ENCODE data around the gene PEX11G. TPM values are rescaled to one million over a fixed set of nuclear protein-coding genes. Genes with fewer than 3 reads are reported as not detected.

PEX11G gene
- total RNA-seq, 1 donor = 2.9 TPM

GRCh38 chr19:7492558-7492957 is 3.7 kb upstream of the PEX11G start:
- Histone ChIP-seq H3K4me2 (ENCODE audit: insufficient read depth, low read length) (no peak overlapping the region), H3K4me3 (ENCODE audit: insufficient read depth, low read length) (no peak overlapping the region), H3K27me3 (ENCODE audit: insufficient read depth, low read length) (no peaks in the 10 kb centered on the region), H3K79me2 (ENCODE audit: insufficient read depth, low read length) (no peaks in the 10 kb centered on the region), H3K36me3 (ENCODE audit: insufficient read depth, low read length) (no peaks in the 10 kb centered on the region), H3K9me3 (ENCODE audit: low read depth, low read length) (no peaks in the 10 kb centered on the region), H4K20me1 (ENCODE audit: insufficient read depth, low read length) (no peaks in the 10 kb centered on the region), H3K4me1 (ENCODE audit: insufficient read depth, low read length) (peaks cover 10% of the 10 kb centered on the region), H2AFZ (ENCODE audit: low read length) (no peak overlapping the region), H3K27ac (ENCODE audit: low read depth, low read length) (no peak overlapping the region)
- no peak for TF ChIP-seq CTCF (IDR thresholded peaks at IDR 0.05; ENCODE audit: extremely low read depth, low read depth, low read length)
- no peak for DNase-seq (ENCODE audit: insufficient read length, low spot score, missing footprints)

GRCh38 chr19:7492142-7492541 is 3.3 kb upstream of the PEX11G start:
- no peak for DNase-seq (ENCODE audit: insufficient read length, low spot score, missing footprints)
- no peak overlapping the region for H3K27ac ChIP-seq (ENCODE audit: low read depth, low read length)

GRCh38 chr19:7489609-7490044 is 792 bp upstream of the PEX11G start:
- Histone ChIP-seq H4K20me1 (ENCODE audit: insufficient read depth, low read length) (no peaks in the 10 kb centered on the region), H3K4me2 (ENCODE audit: insufficient read depth, low read length) (peak overlapping the region; percentile 95), H3K36me3 (ENCODE audit: insufficient read depth, low read length) (no peaks in the 10 kb centered on the region), H3K4me1 (ENCODE audit: insufficient read depth, low read length) (peaks cover 10% of the 10 kb centered on the region), H3K4me3 (ENCODE audit: insufficient read depth, low read length) (no peak overlapping the region), H2AFZ (ENCODE audit: low read length) (peak overlapping the region; percentile 99), H3K27ac (ENCODE audit: low read depth, low read length) (peak overlapping the region; percentile 92), H3K79me2 (ENCODE audit: insufficient read depth, low read length) (no peaks in the 10 kb centered on the region), H3K27me3 (ENCODE audit: insufficient read depth, low read length) (no peaks in the 10 kb centered on the region), H3K9me3 (ENCODE audit: low read depth, low read length) (no peaks in the 10 kb centered on the region)
- DNase-seq (ENCODE audit: insufficient read length, low spot score, missing footprints) = peak; percentile 25
- no peak for TF ChIP-seq CTCF (IDR thresholded peaks at IDR 0.05; ENCODE audit: extremely low read depth, low read depth, low read length)

More at GRCh38 chr19:7492142-7492541, 3.3 kb upstream of the PEX11G start:
- Histone ChIP-seq H3K4me2 (ENCODE audit: insufficient read depth, low read length) (no peak overlapping the region), H4K20me1 (ENCODE audit: insufficient read depth, low read length) (no peaks in the 10 kb centered on the region), H3K4me1 (ENCODE audit: insufficient read depth, low read length) (peaks cover 10% of the 10 kb centered on the region), H3K4me3 (ENCODE audit: insufficient read depth, low read length) (no peak overlapping the region), H3K27me3 (ENCODE audit: insufficient read depth, low read length) (no peaks in the 10 kb centered on the region), H3K36me3 (ENCODE audit: insufficient read depth, low read length) (no peaks in the 10 kb centered on the region), H2AFZ (ENCODE audit: low read length) (no peak overlapping the region), H3K79me2 (ENCODE audit: insufficient read depth, low read length) (no peaks in the 10 kb centered on the region), H3K9me3 (ENCODE audit: low read depth, low read length) (no peaks in the 10 kb centered on the region)
- no peak for TF ChIP-seq CTCF (IDR thresholded peaks at IDR 0.05; ENCODE audit: extremely low read depth, low read depth, low read length)

GRCh38 chr19:7486923-7487322 is 1.9 kb downstream of the PEX11G start:
- no peaks in the 10 kb centered on the region for H3K9me3 ChIP-seq (ENCODE audit: low read depth, low read length)
- TF ChIP-seq CTCF (IDR thresholded peaks at IDR 0.05; ENCODE audit: extremely low read depth, low read depth, low read length) = no peak
- H3K27me3 ChIP-seq (ENCODE audit: insufficient read depth, low read length) = no peaks in the 10 kb centered on the region
- H3K4me3 ChIP-seq (ENCODE audit: insufficient read depth, low read length) = no peak overlapping the region
- H3K4me1 ChIP-seq (ENCODE audit: insufficient read depth, low read length) = peaks cover 10% of the 10 kb centered on the region
- no peak overlapping the region for H3K4me2 ChIP-seq (ENCODE audit: insufficient read depth, low read length)
- peak; percentile 81 for DNase-seq (ENCODE audit: insufficient read length, low spot score, missing footprints)
- no peaks in the 10 kb centered on the region for H3K79me2 ChIP-seq (ENCODE audit: insufficient read depth, low read length)
- no peak overlapping the region for H3K27ac ChIP-seq (ENCODE audit: low read depth, low read length)
- H3K36me3 ChIP-seq (ENCODE audit: insufficient read depth, low read length) = no peaks in the 10 kb centered on the region
- no peak overlapping the region for H2AFZ ChIP-seq (ENCODE audit: low read length)
- H4K20me1 ChIP-seq (ENCODE audit: insufficient read depth, low read length) = no peaks in the 10 kb centered on the region

Data from osteoblast (primary cell).